ENCODE data around the gene PKNOX2. TPM values are rescaled to one million over a fixed set of nuclear protein-coding genes. Genes with fewer than 3 reads are reported as not detected.

The PKNOX2 gene
- total and polyA plus RNA-seq, 4 donors = 0.14 to 0.29 (median 0.24) TPM

GRCh38 chr11:125299821-125300220 lies 135.3 kb downstream of the PKNOX2 start:
- Histone ChIP-seq H3K36me3 (ENCODE audit: control insufficient read depth in 4 of 4, insufficient read depth in 3 of 4, low read depth in 1 of 4, low read length in 3 of 4) (no peaks in the 10 kb centered on the region), H3K4me3 (ENCODE audit: low read depth in 1 of 3, low read length in 3 of 3) (no peak overlapping the region), H3K27me3 (ENCODE audit: control insufficient read depth in 4 of 4, insufficient read depth in 4 of 4, low read length in 3 of 4) (no peaks in the 10 kb centered on the region), H3K27ac (ENCODE audit: low read depth in 1 of 2, low read length in 2 of 2) (no peak overlapping the region), H3K9ac (ENCODE audit: low read depth in 1 of 2, low read length in 2 of 2) (no peak overlapping the region), H3K9me3 (ENCODE audit: control insufficient read depth in 4 of 4, low read length in 3 of 4) (no peaks in the 10 kb centered on the region), H3K4me1 (ENCODE audit: control insufficient read depth in 4 of 4, insufficient read depth in 4 of 4, low read length in 3 of 4) (peaks cover 0 to 2% (median 0%) of the 10 kb centered on the region in 4 donors)
- no peak for DNase-seq (ENCODE audit: low spot score)
- TF ChIP-seq RXRA (IDR thresholded peaks at IDR 0.05) (no peak), FOXA2 (IDR thresholded peaks at IDR 0.05) (no peak), GABPA (IDR thresholded peaks at IDR 0.05 in 1 of 2, conservative IDR thresholded peaks at IDR 0.05 in 1 of 2) (no peak), MAX (IDR thresholded peaks at IDR 0.05) (no peak), TAF1 (conservative IDR thresholded peaks at IDR 0.05) (no peak), ZBTB33 (IDR thresholded peaks at IDR 0.05) (no peak), RAD21 (IDR thresholded peaks at IDR 0.05) (no peak), ATF3 (IDR thresholded peaks at IDR 0.05) (no peak), NR2F2 (IDR thresholded peaks at IDR 0.05) (no peak)
- WGBS = 91% methylated on average over 9 of the region's 9 CpGs

- WGBS = 79% methylated on average over 3 of the region's 3 CpGs
- no peak overlapping the region for H3K9ac ChIP-seq (ENCODE audit: low read depth in 1 of 2, low read length in 2 of 2)
- no peak for TF ChIP-seq YY1 (IDR thresholded peaks at IDR 0.05)
- no peak for TF ChIP-seq FOXA1 (IDR thresholded peaks at IDR 0.05)
- no peak for TF ChIP-seq MAX (IDR thresholded peaks at IDR 0.05)
Measured at GRCh38 chr11:125300791-125301218, 136.3 kb downstream of the PKNOX2 start.

GRCh38 chr11:125301346-125301745 lies 136.8 kb downstream of the PKNOX2 start:
- H3K27ac ChIP-seq (ENCODE audit: low read depth in 1 of 2, low read length in 2 of 2) = no peak overlapping the region
- no peak overlapping the region for H3K9ac ChIP-seq (ENCODE audit: low read depth in 1 of 2, low read length in 2 of 2)
- H3K36me3 ChIP-seq (ENCODE audit: control insufficient read depth in 4 of 4, insufficient read depth in 3 of 4, low read depth in 1 of 4, low read length in 3 of 4) = no peaks in the 10 kb centered on the region

More at GRCh38 chr11:125300791-125301218, 136.3 kb downstream of the PKNOX2 start:
- Histone ChIP-seq H3K4me3 (ENCODE audit: low read depth in 1 of 3, low read length in 3 of 3) (no peak overlapping the region), H3K36me3 (ENCODE audit: control insufficient read depth in 4 of 4, insufficient read depth in 3 of 4, low read depth in 1 of 4, low read length in 3 of 4) (no peaks in the 10 kb centered on the region), H3K27me3 (ENCODE audit: control insufficient read depth in 4 of 4, insufficient read depth in 4 of 4, low read length in 3 of 4) (no peaks in the 10 kb centered on the region), H3K9me3 (ENCODE audit: control insufficient read depth in 4 of 4, low read length in 3 of 4) (no peaks in the 10 kb centered on the region), H3K27ac (ENCODE audit: low read depth in 1 of 2, low read length in 2 of 2) (no peak overlapping the region), H3K4me1 (ENCODE audit: control insufficient read depth in 4 of 4, insufficient read depth in 4 of 4, low read length in 3 of 4) (peaks cover 0 to 2% (median 0%) of the 10 kb centered on the region in 4 donors)
- no peak for DNase-seq (ENCODE audit: low spot score)

More at GRCh38 chr11:125301346-125301745, 136.8 kb downstream of the PKNOX2 start:
- no peak for TF ChIP-seq GABPA (IDR thresholded peaks at IDR 0.05 in 1 of 2, conservative IDR thresholded peaks at IDR 0.05 in 1 of 2)
- TF ChIP-seq FOXA1 (IDR thresholded peaks at IDR 0.05) = no peak
- TF ChIP-seq ATF3 (IDR thresholded peaks at IDR 0.05) = no peak
- Histone ChIP-seq H3K27me3 (ENCODE audit: control insufficient read depth in 4 of 4, insufficient read depth in 4 of 4, low read length in 3 of 4) (no peaks in the 10 kb centered on the region), H3K9me3 (ENCODE audit: control insufficient read depth in 4 of 4, low read length in 3 of 4) (no peaks in the 10 kb centered on the region), H3K4me1 (ENCODE audit: control insufficient read depth in 4 of 4, insufficient read depth in 4 of 4, low read length in 3 of 4) (no peaks in the 10 kb centered on the region), H3K4me3 (ENCODE audit: low read depth in 1 of 3, low read length in 3 of 3) (no peak overlapping the region)
- WGBS = 81% methylated on average over 3 of the region's 3 CpGs
- no peak for DNase-seq (ENCODE audit: low spot score)
